ENCODE results near the gene ABCB11.
"Not testable (repeated sequence)": the region's sequence is repeated elsewhere in the genome, so short reads cannot be mapped to it uniquely, and the experiment has no call there.

ABCB11 gene

GRCh38 chr2:168894101-168894500 is 137.0 kb downstream of the ABCB11 start:
- no peak for TF ChIP-seq CTCF (IDR thresholded peaks at IDR 0.05; ENCODE audit: borderline replicate concordance, insufficient read depth, low read depth, low read length)

GRCh38 chr2:168892327-168892726 is 138.8 kb downstream of the ABCB11 start:
- H3K4me3 ChIP-seq (ENCODE audit: low read depth, low read length), result no peak overlapping the region
- no peak for TF ChIP-seq CTCF (IDR thresholded peaks at IDR 0.05; ENCODE audit: borderline replicate concordance, insufficient read depth, low read depth, low read length)

More at GRCh38 chr2:168894101-168894500, 137.0 kb downstream of the ABCB11 start:
- no peak overlapping the region for H3K4me3 ChIP-seq (ENCODE audit: low read depth, low read length)

- TF ChIP-seq CTCF (IDR thresholded peaks at IDR 0.05; ENCODE audit: borderline replicate concordance, insufficient read depth, low read depth, low read length), result no peak
- peak within 1 kb of the TSS; percentile 74 for H3K4me3 ChIP-seq (ENCODE audit: low read depth, low read length)
Observed at GRCh38 chr2:168890006-168890782, 140.9 kb downstream of the ABCB11 start, which contains the start of gene SPC25. SPC25 (minus strand) TSS chr2:168890430; CDS start chr2:168889519, 911 bp downstream.

- H3K4me3 ChIP-seq (ENCODE audit: low read depth, low read length), result peak overlapping the region; percentile 74
- no peak for TF ChIP-seq CTCF (IDR thresholded peaks at IDR 0.05; ENCODE audit: borderline replicate concordance, insufficient read depth, low read depth, low read length)
Observed at GRCh38 chr2:168889635-168890005, 141.5 kb downstream of the ABCB11 start.

GRCh38 chr2:168884975-168885374 is 146.1 kb downstream of the ABCB11 start:
- TF ChIP-seq CTCF (IDR thresholded peaks at IDR 0.05; ENCODE audit: borderline replicate concordance, insufficient read depth, low read depth, low read length), result no peak

GRCh38 chr2:168882163-168882562 is 149.0 kb downstream of the ABCB11 start:
- not testable (repeated sequence) for H3K4me3 ChIP-seq (ENCODE audit: low read depth, low read length)

More at GRCh38 chr2:168884975-168885374, 146.1 kb downstream of the ABCB11 start:
- H3K4me3 ChIP-seq (ENCODE audit: low read depth, low read length), result no peak overlapping the region

GRCh38 chr2:168874368-168875054 is 156.6 kb downstream of the ABCB11 start:
- no peak for TF ChIP-seq CTCF (IDR thresholded peaks at IDR 0.05; ENCODE audit: borderline replicate concordance, insufficient read depth, low read depth, low read length)

GRCh38 chr2:168870824-168871223 is 160.3 kb downstream of the ABCB11 start:
- not testable (repeated sequence) for H3K4me3 ChIP-seq (ENCODE audit: low read depth, low read length)

More at GRCh38 chr2:168874368-168875054, 156.6 kb downstream of the ABCB11 start:
- H3K4me3 ChIP-seq (ENCODE audit: low read depth, low read length), result no peak overlapping the region

Measured in GM12875 (cell line).